ENCODE results near the gene CCR6.

Gene CCR6

GRCh38 chr6:167099707-167100106 lies 23.2 kb upstream of the CCR6 start:
- no peak for DNase-seq

GRCh38 chr6:167100241-167100674 lies 22.6 kb upstream of the CCR6 start:
- DNase-seq: no peak

GRCh38 chr6:167102318-167102717 lies 20.6 kb upstream of the CCR6 start:
- no peak for DNase-seq

GRCh38 chr6:167103041-167103891 lies 19.6 kb upstream of the CCR6 start:
- DNase-seq: no peak

GRCh38 chr6:167104388-167104787 lies 18.5 kb upstream of the CCR6 start:
- no peak for DNase-seq

- DNase-seq: no peak
Measured at GRCh38 chr6:167105060-167105459, 17.8 kb upstream of the CCR6 start.

- DNase-seq: no peak
Measured at GRCh38 chr6:167106406-167106805, 16.5 kb upstream of the CCR6 start.

GRCh38 chr6:167107787-167108186 lies 15.1 kb upstream of the CCR6 start:
- DNase-seq: no peak

GRCh38 chr6:167108278-167108677 lies 14.6 kb upstream of the CCR6 start:
- DNase-seq: no peak

- no peak for DNase-seq
Measured at GRCh38 chr6:167109651-167110050, 13.2 kb upstream of the CCR6 start.

GRCh38 chr6:167111597-167111996 lies 11.3 kb upstream of the CCR6 start:
- no peak for DNase-seq

- DNase-seq: no peak
Measured at GRCh38 chr6:167112421-167112820, 10.5 kb upstream of the CCR6 start.

GRCh38 chr6:167113047-167113754 lies 9.7 kb upstream of the CCR6 start:
- no peak for DNase-seq

GRCh38 chr6:167113935-167114910 lies 8.7 kb upstream of the CCR6 start:
- DNase-seq: no peak

- no peak for DNase-seq
Measured at GRCh38 chr6:167115054-167115453, 7.8 kb upstream of the CCR6 start.

GRCh38 chr6:167116109-167116837 lies 6.6 kb upstream of the CCR6 start:
- DNase-seq: no peak

GRCh38 chr6:167116838-167117228 lies 6.1 kb upstream of the CCR6 start:
- no peak for DNase-seq

- DNase-seq: no peak
Measured at GRCh38 chr6:167118006-167118405, 4.9 kb upstream of the CCR6 start.

GRCh38 chr6:167118839-167119238 lies 4.1 kb upstream of the CCR6 start:
- DNase-seq: no peak

GRCh38 chr6:167119670-167120582 lies 3.0 kb upstream of the CCR6 start:
- DNase-seq: peak; percentile 5

GRCh38 chr6:167120583-167120903 lies 2.4 kb upstream of the CCR6 start:
- DNase-seq: no peak
